AG04449 (cell line): ENCODE data around the gene CAPN11.
A peak's percentile ranks its signal among the peaks of the same experiment; 100 is the strongest.

Source experiments
- CTCF ChIA-PET: fragments of 350-600 bp; formaldehyde crosslinking; extraction: SDS; loops from one replicate; lab custom pipeline; 2021; ENCODE audit warnings: antibody characterized with exemption; lab: Yijun Ruan, JAX
- POLR2A ChIA-PET: fragments of 400-600, 350-600 bp; formaldehyde crosslinking; extraction: SDS; loops from one replicate; lab custom pipeline; 2020; ENCODE audit warnings: antibody characterized with exemption, inconsistent platforms; lab: Yijun Ruan, JAX
- DNase-seq: peaks from one replicate; pipeline ENCODE4 v3.0.0-alpha.2; 2010; ENCODE audit warnings: low read depth, low spot score
- H3K4me3 ChIP-seq: 2 replicates; pipeline ENCODE4 v1.5.1; 2011; ENCODE audit warnings: low read depth, mild to moderate bottlenecking, control low read depth, low read length
- TF ChIP-seq, protein P1 (sequence below): IDR thresholded peaks from one replicate; pipeline ENCODE4 v1.5.1; 2011; ENCODE audit warnings: mild to moderate bottlenecking, moderate library complexity, low read length, control low read depth, inconsistent platforms; ENCODE audit not compliant: insufficient read depth; ENCODE audit errors: missing control alignments

The CAPN11 gene

DNA sequence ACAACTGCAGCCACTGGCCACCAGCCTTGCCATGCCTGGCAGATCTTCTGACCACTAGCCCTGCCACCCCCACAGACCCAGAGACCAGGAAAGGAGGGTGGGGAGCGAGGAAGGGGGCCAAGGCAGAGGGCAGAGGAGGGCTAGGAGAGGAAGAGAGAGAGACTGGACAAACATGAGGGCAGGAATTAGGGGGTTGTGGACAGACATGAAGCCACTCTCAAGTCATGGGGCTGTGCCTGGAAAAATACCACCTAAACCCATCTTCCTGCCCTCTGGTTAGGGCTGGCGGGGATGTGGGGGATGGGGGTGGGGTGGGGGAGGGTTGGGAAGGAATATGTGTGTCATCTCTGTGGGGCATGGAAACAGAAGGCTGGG is 63.3 kb downstream of the CAPN11 start:
- no peak overlapping the region for H3K4me3 ChIP-seq
- DNase-seq, result no peak
- TF ChIP-seq, protein P1, sequence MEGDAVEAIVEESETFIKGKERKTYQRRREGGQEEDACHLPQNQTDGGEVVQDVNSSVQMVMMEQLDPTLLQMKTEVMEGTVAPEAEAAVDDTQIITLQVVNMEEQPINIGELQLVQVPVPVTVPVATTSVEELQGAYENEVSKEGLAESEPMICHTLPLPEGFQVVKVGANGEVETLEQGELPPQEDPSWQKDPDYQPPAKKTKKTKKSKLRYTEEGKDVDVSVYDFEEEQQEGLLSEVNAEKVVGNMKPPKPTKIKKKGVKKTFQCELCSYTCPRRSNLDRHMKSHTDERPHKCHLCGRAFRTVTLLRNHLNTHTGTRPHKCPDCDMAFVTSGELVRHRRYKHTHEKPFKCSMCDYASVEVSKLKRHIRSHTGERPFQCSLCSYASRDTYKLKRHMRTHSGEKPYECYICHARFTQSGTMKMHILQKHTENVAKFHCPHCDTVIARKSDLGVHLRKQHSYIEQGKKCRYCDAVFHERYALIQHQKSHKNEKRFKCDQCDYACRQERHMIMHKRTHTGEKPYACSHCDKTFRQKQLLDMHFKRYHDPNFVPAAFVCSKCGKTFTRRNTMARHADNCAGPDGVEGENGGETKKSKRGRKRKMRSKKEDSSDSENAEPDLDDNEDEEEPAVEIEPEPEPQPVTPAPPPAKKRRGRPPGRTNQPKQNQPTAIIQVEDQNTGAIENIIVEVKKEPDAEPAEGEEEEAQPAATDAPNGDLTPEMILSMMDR, result no peak
- ChIA-PET POLR2A (interaction anchor here (1.0 to 1.3 kb wide), 3 partner anchors 13 to 25 kb away, joined by 3 to 7 read pairs (median 3); partner anchors contain the start of gene HSP90AB1), CTCF (interaction anchor here (1.0 to 8.2 kb wide), 10 partner anchors 9 to 124 kb away, joined by 3 to 175 read pairs (median 5); partner anchors contain the start of gene HSP90AB1)

GRCh38 chr6:44222486-44223318 is 64.1 kb downstream of the CAPN11 start:
- POLR2A ChIA-PET, result interaction anchor here (0.7 to 2.6 kb wide), 5 partner anchors 12 to 32 kb away, joined by 3 to 16 read pairs (median 3); partner anchors contain the start of gene HSP90AB1
- no peak for DNase-seq

GRCh38 chr6:44223319-44224028 is 64.9 kb downstream of the CAPN11 start, which contains the start of gene SLC29A1:
TSS of gene SLC29A1 (plus strand) at chr6:44223595. CDS start at chr6:44227314, 3,719 bp downstream.
- CTCF ChIA-PET, result interaction anchor here (0.9 to 8.2 kb wide), 11 partner anchors 11 to 114 kb away, joined by 3 to 175 read pairs (median 3); partner anchors contain the start of gene HSP90AB1
- POLR2A ChIA-PET, result interaction anchor here (1.3 to 2.6 kb wide), 5 partner anchors 11 to 31 kb away, joined by 3 to 16 read pairs (median 3); partner anchors contain the start of gene HSP90AB1
- DNase-seq, result no peak
- TF ChIP-seq, protein P1, result peak; percentile 27
- H3K4me3 ChIP-seq, result peak within 1 kb of the TSS; percentile 63

More at GRCh38 chr6:44222486-44223318, 64.1 kb downstream of the CAPN11 start:
- H3K4me3 ChIP-seq, result peak overlapping the region; percentile 63
- TF ChIP-seq, protein P1, result no peak
- CTCF ChIA-PET, result interaction anchor here (0.9 to 8.2 kb wide), 11 partner anchors 10 to 125 kb away, joined by 3 to 175 read pairs (median 5); partner anchors contain the start of gene HSP90AB1

GRCh38 chr6:44224029-44224964 is 65.7 kb downstream of the CAPN11 start:
- no peak for DNase-seq

DNA sequence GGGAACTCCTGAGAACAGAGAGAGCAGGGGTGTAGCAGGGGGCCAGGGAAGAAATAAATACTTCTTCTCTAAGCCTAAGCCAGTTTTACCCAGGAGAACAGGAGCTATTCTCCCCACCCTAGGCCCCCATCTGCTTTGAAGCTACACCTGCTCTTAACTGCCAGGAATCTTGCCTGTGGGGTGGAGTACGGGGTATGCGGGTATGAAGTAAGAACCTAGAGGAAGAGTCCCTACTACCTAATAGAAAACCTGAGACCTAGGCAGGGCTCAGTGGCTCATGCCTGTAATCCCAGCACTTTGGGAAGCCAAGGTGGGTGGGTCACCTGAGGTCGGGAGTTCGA is 66.3 kb downstream of the CAPN11 start:
- no peak overlapping the region for H3K4me3 ChIP-seq
- no peak for DNase-seq
- ChIA-PET CTCF (interaction anchor here (0.8 to 8.2 kb wide), 10 partner anchors 11 to 108 kb away, joined by 3 to 175 read pairs (median 5); partner anchors contain the start of genes HSP90AB1 and SLC35B2), POLR2A (interaction anchor here (1.0 to 2.6 kb wide), 3 partner anchors 10 to 32 kb away, joined by 3 to 16 read pairs (median 6); partner anchors contain the start of gene HSP90AB1)
- TF ChIP-seq, protein P1, result no peak

More at GRCh38 chr6:44224029-44224964, 65.7 kb downstream of the CAPN11 start:
- ChIA-PET CTCF (interaction anchor here (0.8 to 8.2 kb wide), 12 partner anchors 11 to 109 kb away, joined by 3 to 175 read pairs (median 5); partner anchors contain the start of genes HSP90AB1 and SLC35B2), POLR2A (interaction anchor here (1.0 to 2.6 kb wide), 5 partner anchors 10 to 32 kb away, joined by 3 to 16 read pairs (median 3); partner anchors contain the start of gene HSP90AB1)
- peak overlapping the region; percentile 63 for H3K4me3 ChIP-seq
- TF ChIP-seq, protein P1, result no peak
